ENCODE measurements around the gene GPR50.

GPR50 gene

DNA sequence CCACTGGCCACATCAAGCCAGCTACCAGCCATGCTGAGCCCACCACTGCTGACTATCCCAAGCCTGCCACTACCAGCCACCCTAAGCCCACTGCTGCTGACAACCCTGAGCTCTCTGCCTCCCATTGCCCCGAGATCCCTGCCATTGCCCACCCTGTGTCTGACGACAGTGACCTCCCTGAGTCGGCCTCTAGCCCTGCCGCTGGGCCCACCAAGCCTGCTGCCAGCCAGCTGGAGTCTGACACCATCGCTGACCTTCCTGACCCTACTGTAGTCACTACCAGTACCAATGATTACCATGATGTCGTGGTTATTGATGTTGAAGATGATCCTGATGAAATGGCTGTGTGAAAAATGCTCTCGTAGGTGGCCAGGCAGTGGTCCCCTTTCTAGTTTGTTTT lies 4.7 kb downstream of the GPR50 start:
- no peak for TF ChIP-seq FEZF1 (tag by site-specific recombination; IDR thresholded peaks at IDR 0.05)
- no peak for TF ChIP-seq RBAK (tag by site-specific recombination; IDR thresholded peaks at IDR 0.05)
- no peak for TF ChIP-seq ZNF571 (tag by site-specific recombination; IDR thresholded peaks at IDR 0.05)
- no peak for TF ChIP-seq ZNF747 (tag by site-specific recombination; IDR thresholded peaks at IDR 0.05)
- no peaks in the 10 kb centered on the region for H3K4me1 ChIP-seq (ENCODE audit: control insufficient read depth, insufficient read depth, low read length)
- H3K36me3 ChIP-seq (ENCODE audit: control insufficient read depth in 2 of 2, insufficient read depth in 1 of 2, low read length in 2 of 2): peaks cover 0 to 19% of the 10 kb centered on the region in 2 experiments; a peak in 1 of 3 replicates
- no peak overlapping the region for H3K27ac ChIP-seq (ENCODE audit: extremely low read depth, low read depth, low read length)
- ChIA-PET CTCF (no interaction called here), POLR2A (no interaction called here)
- H3K9me3 ChIP-seq (ENCODE audit: control insufficient read depth, insufficient read depth, low read depth, low read length): no peaks in the 10 kb centered on the region
- H3K4me3 ChIP-seq (ENCODE audit: low read depth, low read length): no peak overlapping the region

GRCh38 chrX:151183233-151183753 lies 6.9 kb downstream of the GPR50 start:
- H3K36me3 ChIP-seq (ENCODE audit: control insufficient read depth in 2 of 2, insufficient read depth in 1 of 2, low read length in 2 of 2): peaks cover 0 to 19% of the 10 kb centered on the region in 2 experiments; a peak in 1 of 3 replicates
- TF ChIP-seq ZNF843 (tag by site-specific recombination; IDR thresholded peaks at IDR 0.05) (no peak), ZNF473 (tag by site-specific recombination; IDR thresholded peaks at IDR 0.05) (no peak), ZFP37 (tag by site-specific recombination; IDR thresholded peaks at IDR 0.05) (no peak), TCF7L2 (IDR thresholded peaks at IDR 0.05; ENCODE audit: borderline replicate concordance, low read depth, low read length) (no peak), TSHZ1 (tag by site-specific recombination; IDR thresholded peaks at IDR 0.05; ENCODE audit: borderline replicate concordance) (no peak), ZNF184 (tag by site-specific recombination; IDR thresholded peaks at IDR 0.05) (no peak), SCRT1 (tag by site-specific recombination; IDR thresholded peaks at IDR 0.05; ENCODE audit: borderline replicate concordance) (no peak), MYNN (tag by site-specific recombination; IDR thresholded peaks at IDR 0.05; ENCODE audit: borderline replicate concordance) (no peak), ZFP69B (tag by site-specific recombination; IDR thresholded peaks at IDR 0.05) (no peak), ZNF449 (tag by site-specific recombination; IDR thresholded peaks at IDR 0.05) (no peak), ZNF16 (tag by site-specific recombination; IDR thresholded peaks at IDR 0.05; ENCODE audit: low read depth) (no peak), ZNF391 (tag by site-specific recombination; IDR thresholded peaks at IDR 0.05; ENCODE audit: borderline replicate concordance, low read depth) (no peak), ZBTB44 (tag by site-specific recombination; IDR thresholded peaks at IDR 0.05) (no peak)
- TF ChIP-seq, protein P1, sequence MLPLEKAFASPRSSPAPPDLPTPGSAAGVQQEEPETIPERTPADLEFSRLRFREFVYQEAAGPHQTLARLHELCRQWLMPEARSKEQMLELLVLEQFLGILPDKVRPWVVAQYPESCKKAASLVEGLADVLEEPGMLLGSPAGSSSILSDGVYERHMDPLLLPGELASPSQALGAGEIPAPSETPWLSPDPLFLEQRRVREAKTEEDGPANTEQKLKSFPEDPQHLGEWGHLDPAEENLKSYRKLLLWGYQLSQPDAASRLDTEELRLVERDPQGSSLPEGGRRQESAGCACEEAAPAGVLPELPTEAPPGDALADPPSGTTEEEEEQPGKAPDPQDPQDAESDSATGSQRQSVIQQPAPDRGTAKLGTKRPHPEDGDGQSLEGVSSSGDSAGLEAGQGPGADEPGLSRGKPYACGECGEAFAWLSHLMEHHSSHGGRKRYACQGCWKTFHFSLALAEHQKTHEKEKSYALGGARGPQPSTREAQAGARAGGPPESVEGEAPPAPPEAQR (tag by site-specific recombination; IDR thresholded peaks at IDR 0.05): no peak
- H3K9me3 ChIP-seq (ENCODE audit: control insufficient read depth, insufficient read depth, low read depth, low read length): no peaks in the 10 kb centered on the region
- CTCF ChIA-PET: no interaction called here
- no peak overlapping the region for H3K4me3 ChIP-seq (ENCODE audit: low read depth, low read length)
- no peak overlapping the region for H3K27ac ChIP-seq (ENCODE audit: extremely low read depth, low read depth, low read length)
- no peaks in the 10 kb centered on the region for H3K4me1 ChIP-seq (ENCODE audit: control insufficient read depth, insufficient read depth, low read length)
- POLR2A ChIA-PET: no interaction called here
